ENCODE results near the gene CAST.
A peak's percentile ranks its signal among the peaks of the same experiment; 100 is the strongest.
"Not testable (repeated sequence)": the region's sequence is repeated elsewhere in the genome, so short reads cannot be mapped to it uniquely, and the experiment has no call there.

CAST gene

DNA sequence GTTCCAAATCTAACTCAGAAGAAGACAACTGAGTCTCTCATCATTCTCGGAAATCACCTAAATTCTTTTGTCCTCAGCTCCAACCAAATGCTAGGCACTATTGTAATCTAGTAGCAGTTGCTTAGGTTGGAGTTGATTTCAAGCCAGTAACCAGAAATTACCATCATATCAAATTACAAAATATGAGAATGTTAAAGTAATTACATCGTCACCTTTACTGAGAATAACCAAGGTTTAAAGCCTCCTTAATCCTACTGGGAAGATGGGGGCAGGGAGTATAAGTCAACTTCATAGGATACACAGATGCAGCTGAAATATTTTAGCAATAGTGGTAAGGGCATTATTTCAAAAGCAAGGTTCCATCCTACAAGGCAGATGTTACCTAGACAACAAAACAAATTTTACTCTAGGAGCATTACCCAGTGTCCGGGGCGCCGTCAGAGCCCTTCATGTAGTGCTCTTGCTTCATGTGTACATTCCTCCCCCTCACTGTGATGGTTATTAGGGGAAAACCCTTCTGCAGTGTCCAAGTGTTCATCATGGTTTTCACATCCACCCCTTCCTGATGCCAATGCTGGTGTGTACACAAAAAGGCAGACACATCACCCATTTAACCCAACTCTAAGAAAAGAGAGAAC lies 126.1 kb downstream of the CAST start:
- Histone ChIP-seq H3K4me3 (ENCODE audit: low read depth in 1 of 2, low read length in 2 of 2) (no peak overlapping the region), H3K27ac (ENCODE audit: low read depth, low read length) (no peak overlapping the region), H3K36me3 (ENCODE audit: insufficient read depth, low read length) (peaks cover 39% of the 10 kb centered on the region), H3K9me3 (ENCODE audit: low read length) (no peaks in the 10 kb centered on the region), H3K9ac (ENCODE audit: low read length) (no peak overlapping the region), H3K27me3 (ENCODE audit: control insufficient read depth in 1 of 2, insufficient read depth in 2 of 2, low read length in 2 of 2) (no peaks in the 10 kb centered on the region), H3K4me1 (ENCODE audit: insufficient read depth, low read length) (peaks cover 20% of the 10 kb centered on the region)

DNA sequence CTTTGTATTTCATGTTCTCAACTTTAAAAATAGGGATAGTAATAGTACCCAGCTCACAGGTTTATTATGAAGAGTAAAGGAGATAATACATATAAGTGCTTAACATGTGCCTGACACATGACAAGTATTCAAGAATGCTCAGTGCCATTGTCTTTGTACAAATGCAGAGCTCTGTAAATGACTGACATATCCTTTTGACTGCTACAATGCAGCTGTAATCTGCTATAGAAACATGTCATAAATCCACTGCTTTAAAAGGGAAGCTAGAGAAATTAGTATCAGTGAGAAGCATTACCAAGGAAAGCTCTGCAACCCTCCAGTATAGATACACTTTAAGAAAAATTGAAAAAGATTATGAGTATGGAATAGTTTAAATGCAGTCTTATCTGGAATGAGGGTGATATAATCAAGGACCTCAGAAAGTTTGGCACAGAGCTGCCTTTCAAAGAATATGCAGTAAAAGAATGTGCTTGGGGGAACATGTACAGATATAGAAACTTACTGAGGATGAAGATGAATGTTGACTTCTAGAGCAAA lies 127.7 kb downstream of the CAST start:
- peaks cover 20% of the 10 kb centered on the region for H3K4me1 ChIP-seq (ENCODE audit: insufficient read depth, low read length)
- no peak overlapping the region for H3K9ac ChIP-seq (ENCODE audit: low read length)
- no peaks in the 10 kb centered on the region for H3K9me3 ChIP-seq (ENCODE audit: low read length)
- no peaks in the 10 kb centered on the region for H3K27me3 ChIP-seq (ENCODE audit: control insufficient read depth in 1 of 2, insufficient read depth in 2 of 2, low read length in 2 of 2)
- no peak overlapping the region for H3K27ac ChIP-seq (ENCODE audit: low read depth, low read length)
- peaks cover 55% of the 10 kb centered on the region for H3K36me3 ChIP-seq (ENCODE audit: insufficient read depth, low read length)
- no peak overlapping the region for H3K4me3 ChIP-seq (ENCODE audit: low read depth in 1 of 2, low read length in 2 of 2)

DNA sequence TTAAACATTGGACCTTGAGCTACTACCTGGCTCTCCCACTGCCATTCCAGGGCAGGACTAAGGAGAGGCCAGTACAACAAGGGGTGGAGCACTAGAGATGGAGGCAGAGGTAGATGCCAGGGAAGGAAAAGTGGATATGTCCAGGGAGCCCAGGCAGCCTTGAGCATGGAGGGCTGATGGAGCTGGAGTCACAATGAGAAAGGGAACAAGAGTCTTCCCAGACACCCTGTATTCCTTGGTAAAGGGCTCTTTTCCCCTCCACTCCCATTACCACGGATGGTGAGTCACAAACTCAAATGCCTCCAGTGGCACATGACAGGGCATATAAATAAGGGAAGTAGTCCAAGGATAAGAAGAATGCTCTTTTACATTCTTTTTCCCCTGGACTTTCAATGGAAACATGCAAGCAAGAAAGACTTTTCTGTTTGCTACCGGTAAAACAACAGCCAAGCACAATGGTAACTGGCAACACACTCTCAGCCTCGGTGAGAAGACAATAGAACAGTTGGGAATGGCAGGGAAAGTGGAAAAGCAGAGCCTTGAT lies 128.9 kb downstream of the CAST start:
- Histone ChIP-seq H3K36me3 (ENCODE audit: insufficient read depth, low read length) (peaks cover 54% of the 10 kb centered on the region), H3K27me3 (ENCODE audit: control insufficient read depth in 1 of 2, insufficient read depth in 2 of 2, low read length in 2 of 2) (no peaks in the 10 kb centered on the region), H3K9me3 (ENCODE audit: low read length) (no peaks in the 10 kb centered on the region), H3K27ac (ENCODE audit: low read depth, low read length) (no peak overlapping the region), H3K4me1 (ENCODE audit: insufficient read depth, low read length) (peaks cover 20% of the 10 kb centered on the region), H3K4me3 (ENCODE audit: low read depth in 1 of 2, low read length in 2 of 2) (no peak overlapping the region), H3K9ac (ENCODE audit: low read length) (no peak overlapping the region)

DNA sequence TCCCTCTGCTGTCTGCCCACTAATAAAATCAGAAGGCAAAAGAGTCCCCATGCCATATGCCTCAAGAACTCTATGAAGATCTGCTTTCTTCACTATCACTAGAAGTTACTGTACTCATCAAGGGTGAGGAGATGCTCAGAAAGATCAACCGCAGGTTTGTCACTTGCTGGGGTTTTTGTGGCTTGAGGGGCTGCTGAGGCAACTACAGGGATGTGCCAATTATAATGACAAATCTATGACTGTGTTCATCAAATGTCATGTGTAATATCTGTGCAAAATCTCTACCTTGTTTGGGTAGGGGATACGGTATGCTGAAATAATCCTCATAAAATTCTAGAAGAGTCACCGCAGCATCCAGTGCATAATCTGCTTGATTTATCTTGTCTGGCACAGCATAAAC lies 132.6 kb downstream of the CAST start:
- no peak overlapping the region for H3K9ac ChIP-seq (ENCODE audit: low read length)
- H3K36me3 ChIP-seq (ENCODE audit: insufficient read depth, low read length), result peaks cover 70% of the 10 kb centered on the region
- no peaks in the 10 kb centered on the region for H3K9me3 ChIP-seq (ENCODE audit: low read length)
- no peak overlapping the region for H3K4me3 ChIP-seq (ENCODE audit: low read depth in 1 of 2, low read length in 2 of 2)
- no peak overlapping the region for H3K27ac ChIP-seq (ENCODE audit: low read depth, low read length)
- peaks cover 6% of the 10 kb centered on the region for H3K4me1 ChIP-seq (ENCODE audit: insufficient read depth, low read length)
- H3K27me3 ChIP-seq (ENCODE audit: control insufficient read depth in 1 of 2, insufficient read depth in 2 of 2, low read length in 2 of 2), result no peaks in the 10 kb centered on the region

DNA sequence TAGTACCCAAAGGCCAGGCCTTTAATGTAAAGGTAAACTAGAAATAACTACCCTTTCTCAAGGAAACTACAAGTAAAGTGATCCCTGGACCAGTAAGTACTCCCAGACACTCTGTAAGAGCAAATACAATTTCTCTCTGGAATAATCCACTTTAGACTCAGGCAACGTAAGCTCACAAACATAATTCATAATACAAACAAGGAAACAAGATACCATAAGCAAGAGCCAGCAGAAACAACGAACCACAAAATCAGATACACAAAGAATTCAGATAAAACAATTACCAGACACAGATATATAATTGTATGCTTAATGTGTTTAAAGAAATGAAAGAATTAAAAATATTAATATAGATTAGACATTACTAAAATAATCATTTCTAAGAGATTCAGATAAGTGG lies 133.4 kb downstream of the CAST start:
- Histone ChIP-seq H3K4me3 (ENCODE audit: low read depth in 1 of 2, low read length in 2 of 2) (no peak overlapping the region), H3K9me3 (ENCODE audit: low read length) (no peaks in the 10 kb centered on the region), H3K9ac (ENCODE audit: low read length) (no peak overlapping the region), H3K27ac (ENCODE audit: low read depth, low read length) (no peak overlapping the region), H3K27me3 (ENCODE audit: control insufficient read depth in 1 of 2, insufficient read depth in 2 of 2, low read length in 2 of 2) (no peaks in the 10 kb centered on the region), H3K4me1 (ENCODE audit: insufficient read depth, low read length) (peaks cover 6% of the 10 kb centered on the region), H3K36me3 (ENCODE audit: insufficient read depth, low read length) (peaks cover 66% of the 10 kb centered on the region)

DNA sequence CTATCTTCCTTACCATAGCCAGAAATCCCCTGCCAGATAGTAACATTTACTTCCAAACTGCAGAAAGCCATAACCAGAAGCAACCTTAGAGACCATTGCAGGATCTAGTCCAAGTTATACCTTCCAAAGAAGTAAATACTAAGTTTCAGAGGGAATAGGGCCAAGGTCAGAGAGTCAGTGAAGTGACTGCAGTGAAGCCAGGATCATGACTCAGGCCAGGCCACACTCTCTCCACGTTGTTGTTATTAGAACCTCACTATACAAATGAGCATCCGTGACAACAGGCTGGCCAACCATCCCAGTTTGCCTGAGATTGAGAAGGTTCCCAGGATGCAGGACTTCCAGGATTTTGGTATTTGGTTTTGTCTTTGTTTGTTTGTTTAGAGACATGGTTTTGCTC lies 134.3 kb downstream of the CAST start:
- H3K27me3 ChIP-seq (ENCODE audit: control insufficient read depth in 1 of 2, insufficient read depth in 2 of 2, low read length in 2 of 2), result no peaks in the 10 kb centered on the region
- H3K9me3 ChIP-seq (ENCODE audit: low read length), result no peaks in the 10 kb centered on the region
- no peak overlapping the region for H3K4me3 ChIP-seq (ENCODE audit: low read depth in 1 of 2, low read length in 2 of 2)
- peaks cover 59% of the 10 kb centered on the region for H3K36me3 ChIP-seq (ENCODE audit: insufficient read depth, low read length)
- no peak overlapping the region for H3K9ac ChIP-seq (ENCODE audit: low read length)
- H3K27ac ChIP-seq (ENCODE audit: low read depth, low read length), result no peak overlapping the region
- H3K4me1 ChIP-seq (ENCODE audit: insufficient read depth, low read length), result peaks cover 2% of the 10 kb centered on the region

DNA sequence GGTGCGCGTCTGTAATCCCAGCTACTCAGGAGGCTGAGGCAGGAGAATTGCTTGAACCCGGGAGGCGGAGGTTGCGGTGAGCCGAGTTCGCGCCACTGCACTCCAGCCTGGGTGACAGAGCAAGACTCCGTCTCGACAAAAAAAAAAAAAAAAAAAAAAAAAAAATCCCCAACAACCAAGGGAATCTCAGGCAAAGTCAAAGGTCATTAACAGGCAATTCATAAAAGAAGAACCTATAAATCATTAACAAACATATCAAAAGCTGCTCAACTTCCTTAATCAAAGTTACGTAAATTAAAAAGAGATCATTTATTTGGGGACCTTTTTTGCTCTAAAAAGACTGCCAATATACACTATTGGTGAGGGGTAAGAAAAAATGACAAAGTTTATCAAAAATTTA lies 139.5 kb downstream of the CAST start:
- not testable (repeated sequence) for H3K27ac ChIP-seq (ENCODE audit: low read depth, low read length); H3K27me3 ChIP-seq (ENCODE audit: control insufficient read depth in 1 of 2, insufficient read depth in 2 of 2, low read length in 2 of 2); H3K9me3 ChIP-seq (ENCODE audit: low read length); H3K9ac ChIP-seq (ENCODE audit: low read length); H3K4me3 ChIP-seq (ENCODE audit: low read depth in 1 of 2, low read length in 2 of 2)
- peaks cover 13% of the 10 kb centered on the region for H3K4me1 ChIP-seq (ENCODE audit: insufficient read depth, low read length)
- H3K36me3 ChIP-seq (ENCODE audit: insufficient read depth, low read length), result peaks cover 31% of the 10 kb centered on the region

DNA sequence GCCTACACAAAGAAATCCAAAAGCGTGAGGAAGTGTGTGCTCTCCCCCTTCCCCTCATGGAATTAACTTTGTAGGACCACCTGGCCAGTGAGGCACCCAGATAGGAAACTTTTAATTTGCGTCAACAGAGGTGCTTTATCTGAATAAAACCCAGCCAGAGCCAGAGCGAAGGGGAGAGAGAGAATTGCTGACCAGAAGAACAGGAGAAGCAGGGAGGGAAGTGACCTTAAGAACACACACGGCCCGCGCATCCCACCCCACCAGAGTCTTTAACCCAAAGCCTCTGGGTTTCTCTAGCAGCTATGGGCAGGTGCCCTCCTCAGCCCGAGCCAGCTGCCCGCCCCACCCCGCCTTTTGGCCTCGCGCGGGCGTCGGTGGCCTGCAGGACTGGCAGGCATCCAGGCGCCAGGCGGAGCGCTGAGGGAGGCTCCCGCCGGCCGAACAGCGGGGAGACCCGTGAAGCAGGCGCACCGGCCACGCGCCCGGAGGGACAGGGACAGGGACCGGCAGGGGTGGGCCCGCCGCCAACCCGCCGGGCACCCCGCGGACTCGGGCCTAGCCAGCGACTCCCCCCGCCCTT lies 145.0 kb downstream of the CAST start:
- Histone ChIP-seq H3K4me3 (ENCODE audit: low read depth in 1 of 2, low read length in 2 of 2) (peak overlapping the region; percentile 78 to 97), H3K9me3 (ENCODE audit: low read length) (no peaks in the 10 kb centered on the region), H3K4me1 (ENCODE audit: insufficient read depth, low read length) (peaks cover 13% of the 10 kb centered on the region), H3K36me3 (ENCODE audit: insufficient read depth, low read length) (peaks cover 6% of the 10 kb centered on the region), H3K27me3 (ENCODE audit: control insufficient read depth in 1 of 2, insufficient read depth in 2 of 2, low read length in 2 of 2) (no peaks in the 10 kb centered on the region), H3K27ac (ENCODE audit: low read depth, low read length) (peak overlapping the region; percentile 96), H3K9ac (ENCODE audit: low read length) (peak overlapping the region; percentile 88)

DNA sequence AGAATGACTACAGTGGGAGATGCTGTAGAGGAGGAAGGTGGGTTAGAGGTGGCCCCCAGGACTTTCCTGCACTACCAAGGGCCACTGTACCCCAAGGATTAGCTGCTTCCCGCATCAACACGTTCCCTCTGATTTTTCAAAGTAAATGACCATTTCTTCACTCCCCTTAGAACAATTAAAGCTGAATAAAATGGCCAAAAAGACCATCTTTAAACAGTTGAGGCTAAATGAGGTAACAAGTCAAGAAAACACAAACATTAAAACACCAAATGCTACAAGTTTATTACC lies 146.3 kb downstream of the CAST start:
- Histone ChIP-seq H3K4me1 (ENCODE audit: insufficient read depth, low read length) (peaks cover 13% of the 10 kb centered on the region), H3K9me3 (ENCODE audit: low read length) (no peaks in the 10 kb centered on the region), H3K36me3 (ENCODE audit: insufficient read depth, low read length) (peaks cover 2% of the 10 kb centered on the region), H3K9ac (ENCODE audit: low read length) (peak overlapping the region; percentile 53), H3K4me3 (ENCODE audit: low read depth in 1 of 2, low read length in 2 of 2) (peak overlapping the region; percentile 78 to 97), H3K27ac (ENCODE audit: low read depth, low read length) (peak overlapping the region; percentile 96), H3K27me3 (ENCODE audit: control insufficient read depth in 1 of 2, insufficient read depth in 2 of 2, low read length in 2 of 2) (no peaks in the 10 kb centered on the region)

DNA sequence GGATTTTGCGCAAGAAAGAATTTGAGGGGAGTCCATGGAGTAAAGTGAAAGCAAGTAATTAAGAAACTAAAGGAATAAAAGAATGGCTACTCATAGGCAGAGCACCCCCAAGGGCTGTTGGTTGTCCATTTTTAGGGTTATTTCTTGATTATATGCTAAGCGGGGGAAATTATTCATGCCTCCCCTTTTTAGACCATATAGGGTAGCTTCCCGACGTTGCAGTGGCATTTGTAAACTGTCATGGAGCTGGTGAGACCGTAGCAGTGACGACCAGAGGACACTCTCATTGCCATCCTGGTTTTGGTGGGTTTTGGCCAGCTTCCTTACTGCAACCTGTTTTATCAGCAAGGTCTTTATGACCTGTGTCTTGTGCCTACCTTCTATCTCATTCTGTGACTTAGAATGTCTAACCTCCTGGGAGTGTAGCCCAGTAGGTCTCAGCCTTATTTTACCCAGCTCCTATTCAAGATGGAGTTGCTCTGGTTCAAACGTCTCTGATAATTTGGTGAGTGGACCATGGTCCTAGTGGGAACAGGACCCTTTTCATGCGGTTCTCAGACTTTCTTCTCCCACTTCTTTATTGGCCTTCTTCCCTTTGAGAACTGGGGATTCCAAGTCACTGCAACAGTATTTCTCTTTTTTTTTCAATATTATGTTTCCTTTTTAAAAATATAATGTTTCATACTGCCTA lies 146.8 kb downstream of the CAST start:
- Histone ChIP-seq H3K36me3 (ENCODE audit: insufficient read depth, low read length) (no peaks in the 10 kb centered on the region), H3K9me3 (ENCODE audit: low read length) (no peaks in the 10 kb centered on the region), H3K9ac (ENCODE audit: low read length) (no peak overlapping the region), H3K4me3 (ENCODE audit: low read depth in 1 of 2, low read length in 2 of 2) (peak overlapping the region in 1 of 2 donors; percentile 78), H3K4me1 (ENCODE audit: insufficient read depth, low read length) (peaks cover 13% of the 10 kb centered on the region), H3K27me3 (ENCODE audit: control insufficient read depth in 1 of 2, insufficient read depth in 2 of 2, low read length in 2 of 2) (no peaks in the 10 kb centered on the region), H3K27ac (ENCODE audit: low read depth, low read length) (no peak overlapping the region)

DNA sequence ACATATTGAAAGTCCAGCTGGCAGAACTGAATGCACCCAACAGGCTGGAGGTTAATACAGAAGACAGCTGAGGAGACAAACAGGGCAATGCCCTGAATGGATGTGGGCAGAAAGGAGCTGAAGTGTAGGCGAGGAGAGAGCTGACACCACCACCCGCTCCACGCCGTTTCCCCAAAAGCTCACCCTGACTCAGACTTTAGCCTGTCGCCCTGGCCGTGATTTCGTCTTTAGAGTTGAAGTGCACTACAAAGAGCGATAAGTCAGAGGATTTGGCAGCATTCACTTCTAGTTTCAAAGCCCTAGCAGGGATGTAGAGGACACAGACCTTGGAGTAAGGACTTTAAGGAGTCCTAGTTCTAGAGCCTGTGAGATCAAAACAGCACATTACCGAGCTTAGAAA lies 147.7 kb downstream of the CAST start:
- Histone ChIP-seq H3K36me3 (ENCODE audit: insufficient read depth, low read length) (no peaks in the 10 kb centered on the region), H3K4me1 (ENCODE audit: insufficient read depth, low read length) (peaks cover 13% of the 10 kb centered on the region), H3K27ac (ENCODE audit: low read depth, low read length) (no peak overlapping the region), H3K4me3 (ENCODE audit: low read depth in 1 of 2, low read length in 2 of 2) (no peak overlapping the region), H3K9me3 (ENCODE audit: low read length) (no peaks in the 10 kb centered on the region), H3K9ac (ENCODE audit: low read length) (no peak overlapping the region), H3K27me3 (ENCODE audit: control insufficient read depth in 1 of 2, insufficient read depth in 2 of 2, low read length in 2 of 2) (no peaks in the 10 kb centered on the region)
